H9 (cell line): ENCODE measurements around the gene LUZP1. TPM values are rescaled to one million over a fixed set of nuclear protein-coding genes. Genes with fewer than 3 reads are reported as not detected.
A peak's percentile ranks its signal among the peaks of the same experiment; 100 is the strongest.

Experiments used
- DNase-seq: peaks from one replicate; pipeline ENCODE4 v3.0.0-alpha.2; 2017
- H2AFZ ChIP-seq: one replicate; pipeline ENCODE4 v1.6.1; 2013; ENCODE audit warnings: mild to moderate bottlenecking, low read length, control low read depth, moderate library complexity
- H2AK5ac ChIP-seq: 2 replicates; pipeline ENCODE4 v1.6.1; 2013; ENCODE audit warnings: low read length, control low read depth, mixed read lengths; ENCODE audit not compliant: insufficient read length
- H2BK120ac ChIP-seq: one replicate; pipeline ENCODE4 v1.6.1; 2013; ENCODE audit warnings: low read depth, mild to moderate bottlenecking, low read length, control low read depth, inconsistent platforms; ENCODE audit not compliant: poor library complexity, severe bottlenecking
- H2BK12ac ChIP-seq: 2 replicates; pipeline ENCODE4 v1.6.1; 2013; ENCODE audit warnings: low read length, control low read depth, mixed read lengths, low read depth; ENCODE audit not compliant: insufficient read length
- H2BK15ac ChIP-seq: 2 replicates; pipeline ENCODE4 v1.6.1; 2013; ENCODE audit warnings: low read depth, low read length, control low read depth
- H2BK20ac ChIP-seq: one replicate; pipeline ENCODE4 v1.6.1; 2013; ENCODE audit warnings: low read depth, mild to moderate bottlenecking, low read length, control low read depth, inconsistent platforms; ENCODE audit not compliant: poor library complexity, severe bottlenecking
- H2BK5ac ChIP-seq: 2 replicates; pipeline ENCODE4 v1.6.1; 2013; ENCODE audit warnings: low read length, control low read depth, mixed read lengths; ENCODE audit not compliant: insufficient read length
- H3K14ac ChIP-seq: 2 replicates; pipeline ENCODE4 v1.6.1; 2013; ENCODE audit warnings: low read length, control low read depth; ENCODE audit not compliant: insufficient read depth
- H3K18ac ChIP-seq: 2 replicates; pipeline ENCODE4 v1.6.1; 2013; ENCODE audit warnings: low read depth, mild to moderate bottlenecking, mixed read lengths, low read length, control low read depth; ENCODE audit not compliant: insufficient read length
- H3K23ac ChIP-seq: 2 replicates; pipeline ENCODE4 v1.6.1; 2013; ENCODE audit warnings: low read length, control low read depth, mixed read lengths, low read depth; ENCODE audit not compliant: insufficient read length
- H3K23me2 ChIP-seq: 2 replicates; pipeline ENCODE4 v1.6.1; 2013; ENCODE audit warnings: low read depth, mild to moderate bottlenecking, mixed read lengths, low read length, control low read depth; ENCODE audit not compliant: insufficient read length, poor library complexity, severe bottlenecking
- H3K27ac ChIP-seq: 2 replicates; pipeline ENCODE4 v1.5.1; 2013; ENCODE audit warnings: low read length, control low read depth, mixed read lengths, low read depth; ENCODE audit not compliant: insufficient read length
- H3K27me3 ChIP-seq: 2 replicates; pipeline ENCODE4 v1.6.1; 2013; ENCODE audit warnings: low read length, control low read depth, inconsistent platforms; ENCODE audit not compliant: insufficient read depth
- H3K4ac ChIP-seq: 2 replicates; pipeline ENCODE4 v1.6.1; 2013; ENCODE audit warnings: low read depth, mild to moderate bottlenecking, control low read depth, inconsistent platforms, low read length, moderate library complexity
- H3K4me1 ChIP-seq: 2 replicates; pipeline ENCODE4 v1.6.1; 2013; ENCODE audit warnings: low read length, control low read depth, inconsistent platforms; ENCODE audit not compliant: insufficient read depth
- H3K4me2 ChIP-seq: 2 replicates; pipeline ENCODE4 v1.6.1; 2013; ENCODE audit warnings: low read length, control low read depth, mixed read lengths; ENCODE audit not compliant: insufficient read length, insufficient read depth
- H3K56ac ChIP-seq: 2 replicates; pipeline ENCODE4 v1.6.1; 2013; ENCODE audit warnings: low read depth, mild to moderate bottlenecking, mixed read lengths, low read length, control low read depth; ENCODE audit not compliant: insufficient read length
- H3K79me1 ChIP-seq: 2 replicates; pipeline ENCODE4 v1.6.1; 2013; ENCODE audit warnings: low read depth, mild to moderate bottlenecking, moderate library complexity, low read length, control low read depth, inconsistent platforms; ENCODE audit not compliant: insufficient read depth, poor library complexity, severe bottlenecking
- H3K79me2 ChIP-seq: 2 replicates; pipeline ENCODE4 v1.6.1; 2013; ENCODE audit warnings: low read length, control low read depth, inconsistent platforms; ENCODE audit not compliant: insufficient read depth
- H3K9ac ChIP-seq: 2 replicates; pipeline ENCODE4 v1.6.1; 2013; ENCODE audit warnings: low read length, control low read depth, mixed read lengths; ENCODE audit not compliant: insufficient read length; ENCODE audit errors: extremely low read depth
- H3K9me3 ChIP-seq: one replicate; pipeline ENCODE4 v1.6.1; 2013; ENCODE audit warnings: low read depth, low read length, inconsistent platforms; ENCODE audit not compliant: control insufficient read depth
- H3T11ph ChIP-seq: one replicate; pipeline ENCODE4 v1.6.1; 2013; ENCODE audit warnings: mild to moderate bottlenecking, low read length, control low read depth, inconsistent platforms
- H4K20me1 ChIP-seq: one replicate; pipeline ENCODE4 v1.6.1; 2013; ENCODE audit not compliant: control insufficient read depth, insufficient read length, insufficient read depth
- H4K5ac ChIP-seq: 2 replicates; pipeline ENCODE4 v1.6.1; 2013; ENCODE audit warnings: low read depth, mild to moderate bottlenecking, mixed read lengths, low read length, control low read depth; ENCODE audit not compliant: insufficient read length
- H4K8ac ChIP-seq: replicated peaks from 2 replicates; pipeline ENCODE4 v1.6.1; 2013; ENCODE audit warnings: low read length, control low read depth, mixed read lengths, low read depth; ENCODE audit not compliant: insufficient read length
- H4K91ac ChIP-seq: 2 replicates; pipeline ENCODE4 v1.6.1; 2013; ENCODE audit warnings: low read depth, mild to moderate bottlenecking, moderate library complexity, mixed read lengths, low read length, control low read depth; ENCODE audit not compliant: insufficient read length
- H3K27ac Mint-ChIP-seq, 3 experiments: 2 replicates in 2 of 3; 3 replicates in 1 of 3; pipeline ENCODE4 v1.8.0; 2020 to 2021; ENCODE audit warnings: mixed read lengths in 3 of 3, mild to moderate bottlenecking in 1 of 3, moderate library complexity in 1 of 3
- H3K27me3 Mint-ChIP-seq: 2 replicates; pipeline ENCODE4 v1.8.0; 2021; ENCODE audit warnings: low read depth, mild to moderate bottlenecking, moderate library complexity, mixed read lengths
- H3K36me3 Mint-ChIP-seq, 3 experiments: 2 replicates in 2 of 3; 3 replicates in 1 of 3; pipeline ENCODE4 v1.8.0; 2020 to 2021; ENCODE audit warnings: low read depth in 3 of 3, mixed read lengths in 3 of 3; ENCODE audit not compliant: insufficient read depth in 1 of 3
- H3K4me1 Mint-ChIP-seq, 2 experiments: 2 replicates each; pipeline ENCODE4 v1.8.0; 2020; ENCODE audit warnings: mixed read lengths in 2 of 2
- H3K4me3 Mint-ChIP-seq, 2 experiments: 2 replicates in 1 of 2; 3 replicates in 1 of 2; pipeline ENCODE4 v1.8.0; 2020 to 2021; ENCODE audit warnings: mild to moderate bottlenecking in 2 of 2, mixed read lengths in 2 of 2, moderate library complexity in 1 of 2
- H3K9me3 Mint-ChIP-seq, 2 experiments: 2 replicates in 1 of 2; 3 replicates in 1 of 2; pipeline ENCODE4 v1.8.0; 2020; ENCODE audit warnings: mild to moderate bottlenecking in 2 of 2, mixed read lengths in 2 of 2, moderate library complexity in 1 of 2
- WGBS: extraction: QIAGEN DNeasy Blood & Tissue Kit; methylation state at CpG from one replicate; pipeline ENCODE4 v1.1.7; 2013; ENCODE audit warnings: missing lambda C conversion rate, low lambda C conversion rate, mixed read lengths; ENCODE audit not compliant: insufficient read length; ENCODE audit errors: extremely low coverage; 5-methylcytosine and 5-hydroxymethylcytosine counted together
- total RNA-seq: library from RNA; stranded (reverse); gene quantifications from 2 replicates; pipeline ENCODE4 v1.2.1, GENCODE V29; 2021
- TF ChIP-seq, protein P1 (sequence below): fragments of 200-600 bp; sonication (generic); conservative IDR thresholded peaks from 3 replicates; pipeline ENCODE4 v1.8.0; 2021; ENCODE audit warnings: antibody characterized with exemption, mild to moderate bottlenecking

Gene LUZP1
- total RNA-seq, 1 experiment from 2014 or later = 48.2 TPM

DNA sequence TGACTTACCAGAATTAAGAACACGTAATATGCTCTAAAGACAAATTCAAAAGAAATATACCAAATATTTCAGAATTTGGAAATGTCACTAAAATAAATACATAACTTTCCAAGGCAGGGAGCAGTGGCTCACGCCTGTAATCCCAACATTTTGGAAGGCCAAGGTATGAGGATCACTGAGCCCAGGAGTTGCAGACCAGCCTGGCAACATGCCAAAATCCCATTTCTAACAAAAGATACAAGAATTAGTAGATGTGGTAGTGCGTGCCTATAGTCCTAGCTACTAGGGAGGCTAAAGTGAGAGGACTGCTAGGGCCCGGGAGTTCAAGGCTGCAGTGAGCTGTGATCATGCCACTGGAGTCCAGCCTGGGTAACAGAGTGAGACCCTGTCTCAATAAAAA, 11.7 kb downstream of the LUZP1 start:
- no peak overlapping the region for H3K9ac ChIP-seq
- H3K9me3 ChIP-seq = no peaks in the 10 kb centered on the region
- no peak overlapping the region for H2BK5ac ChIP-seq
- H2BK120ac ChIP-seq = no peak overlapping the region
- DNase-seq = no peak
- no peaks in the 10 kb centered on the region for H3K27me3 ChIP-seq
- no peak overlapping the region for H3K4me2 ChIP-seq
- H4K8ac ChIP-seq = no peak overlapping the region
- no peaks in the 10 kb centered on the region for H3K27me3 Mint-ChIP-seq
- H2BK12ac ChIP-seq = no peak overlapping the region
- H3K23me2 ChIP-seq = no peaks in the 10 kb centered on the region
- H3K36me3 Mint-ChIP-seq = 0 out of 7 replicates have a peak, but pooled peaks cover 0 to 4% (median 0%) of the 10 kb centered on the region in 3 experiments
- no peak overlapping the region for H3K4me3 Mint-ChIP-seq
- no peak overlapping the region for H3K27ac ChIP-seq
- H3K4ac ChIP-seq = no peak overlapping the region
- no peak overlapping the region for H2AK5ac ChIP-seq
- H3T11ph ChIP-seq = no peak overlapping the region
- H3K56ac ChIP-seq = no peak overlapping the region
- peaks cover 28 to 37% of the 10 kb centered on the region in 2 experiments for H3K4me1 Mint-ChIP-seq
- no peaks in the 10 kb centered on the region for H4K20me1 ChIP-seq
- no peaks in the 10 kb centered on the region for H3K4me1 ChIP-seq
- H3K79me2 ChIP-seq = peaks cover 22% of the 10 kb centered on the region; the same call in 1 of the 2 replicates
- H2BK15ac ChIP-seq = no peak overlapping the region
- H3K23ac ChIP-seq = no peak overlapping the region
- TF ChIP-seq, protein P1, sequence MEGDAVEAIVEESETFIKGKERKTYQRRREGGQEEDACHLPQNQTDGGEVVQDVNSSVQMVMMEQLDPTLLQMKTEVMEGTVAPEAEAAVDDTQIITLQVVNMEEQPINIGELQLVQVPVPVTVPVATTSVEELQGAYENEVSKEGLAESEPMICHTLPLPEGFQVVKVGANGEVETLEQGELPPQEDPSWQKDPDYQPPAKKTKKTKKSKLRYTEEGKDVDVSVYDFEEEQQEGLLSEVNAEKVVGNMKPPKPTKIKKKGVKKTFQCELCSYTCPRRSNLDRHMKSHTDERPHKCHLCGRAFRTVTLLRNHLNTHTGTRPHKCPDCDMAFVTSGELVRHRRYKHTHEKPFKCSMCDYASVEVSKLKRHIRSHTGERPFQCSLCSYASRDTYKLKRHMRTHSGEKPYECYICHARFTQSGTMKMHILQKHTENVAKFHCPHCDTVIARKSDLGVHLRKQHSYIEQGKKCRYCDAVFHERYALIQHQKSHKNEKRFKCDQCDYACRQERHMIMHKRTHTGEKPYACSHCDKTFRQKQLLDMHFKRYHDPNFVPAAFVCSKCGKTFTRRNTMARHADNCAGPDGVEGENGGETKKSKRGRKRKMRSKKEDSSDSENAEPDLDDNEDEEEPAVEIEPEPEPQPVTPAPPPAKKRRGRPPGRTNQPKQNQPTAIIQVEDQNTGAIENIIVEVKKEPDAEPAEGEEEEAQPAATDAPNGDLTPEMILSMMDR = no peak
- 0 out of 7 replicates have a peak overlapping the region, but pooled peaks of 1 of the 3 experiments have one; percentile 26 for H3K27ac Mint-ChIP-seq
- no peak overlapping the region for H4K91ac ChIP-seq
- H3K9me3 Mint-ChIP-seq = no peaks in the 10 kb centered on the region
- H3K18ac ChIP-seq = no peak overlapping the region
- H4K5ac ChIP-seq = no peak overlapping the region
- H3K14ac ChIP-seq = no peak overlapping the region
- H2BK20ac ChIP-seq = no peak overlapping the region
- H2AFZ ChIP-seq = no peak overlapping the region
- WGBS = no CpG with 5 or more reads among the region's 4 CpGs
- peaks cover 14% of the 10 kb centered on the region for H3K79me1 ChIP-seq
